HEK293 (cell line): Measurements from ENCODE around the gene TNS1.
"Not testable (repeated sequence)": the region's sequence is repeated elsewhere in the genome, so short reads cannot be mapped to it uniquely, and the experiment has no call there.

ENCODE experiments used
- ZNF324 ChIP-seq: fragments of 450-650 bp; formaldehyde crosslinking; IDR thresholded peaks from 2 replicates; pipeline ENCODE4 v1.5.1; 2016; ENCODE audit warnings: missing biosample characterization, missing genetic modification characterization
- ZNF394 ChIP-seq: fragments of 450-650 bp; formaldehyde crosslinking; IDR thresholded peaks from 2 replicates; pipeline ENCODE4 v1.5.1; 2016; ENCODE audit warnings: missing biosample characterization, missing genetic modification characterization, mild to moderate bottlenecking, moderate library complexity, borderline replicate concordance

- not testable (repeated sequence) for TF ChIP-seq ZNF394 (tag by site-specific recombination); ZNF324
These were observed 193.8 kb downstream of the TNS1 start for GRCh38 chr2:217808967-217809366.
